Measurements from ENCODE around the gene SFT2D1.

GRCh38 chr6:166317261-166318212 is 24.8 kb downstream of the SFT2D1 start:
- TF ChIP-seq CTCF (IDR thresholded peaks at IDR 0.05; ENCODE audit: insufficient read depth, low read length, poor library complexity, severe bottlenecking): no peak
- TF ChIP-seq EZH2phosphoT487 (conservative IDR thresholded peaks at IDR 0.05; ENCODE audit: low read length): no peak
